SK-N-SH (cell line): ENCODE measurements around the gene GPRIN3.

Experiments
- CTCF ChIP-seq: fragments of 200-600 bp; sonication (generic); IDR thresholded peaks from 2 replicates; pipeline ENCODE4 v1.6.1; 2017; ENCODE audit warnings: antibody characterized with exemption, mild to moderate bottlenecking, moderate library complexity
- USF1 ChIP-seq: IDR thresholded peaks from 2 replicates; pipeline ENCODE4 v1.4.0; 2012; ENCODE audit warnings: low read depth, borderline replicate concordance

- no peak for TF ChIP-seq CTCF
- TF ChIP-seq USF1 = no peak
Observed at GRCh38 chr4:89267846-89268245, 39.8 kb downstream of the GPRIN3 start.
